GM12865 (cell line): ENCODE results near the gene KIF12.
"Not testable (repeated sequence)": the region's sequence is repeated elsewhere in the genome, so short reads cannot be mapped to it uniquely, and the experiment has no call there.

Source experiments
- DNase-seq: peaks from one replicate; pipeline ENCODE4 v3.0.0; 2010; ENCODE audit warnings: low read depth
- H3K4me3 ChIP-seq: 2 replicates; pipeline ENCODE4 v1.5.1; 2011; ENCODE audit warnings: mild to moderate bottlenecking, low read depth, low read length, control low read depth
- CTCF ChIP-seq: IDR thresholded peaks from 2 replicates; pipeline ENCODE4 v1.5.1; 2011; ENCODE audit warnings: low read length, control low read depth, low read depth, inconsistent platforms; ENCODE audit not compliant: insufficient read depth; ENCODE audit errors: missing control alignments

KIF12 gene

GRCh38 chr9:114050226-114050568, 48.9 kb downstream of the KIF12 start:
- no peak for DNase-seq
- no peak for TF ChIP-seq CTCF
- no peak overlapping the region for H3K4me3 ChIP-seq

GRCh38 chr9:114049441-114050225, 49.5 kb downstream of the KIF12 start:
- TF ChIP-seq CTCF = no peak
- no peak overlapping the region for H3K4me3 ChIP-seq
- no peak for DNase-seq

GRCh38 chr9:114048533-114049415, 50.3 kb downstream of the KIF12 start:
- no peak for TF ChIP-seq CTCF
- DNase-seq = no peak
- H3K4me3 ChIP-seq = no peak overlapping the region

GRCh38 chr9:114047717-114048116, 51.4 kb downstream of the KIF12 start:
- peak; percentile 41 for TF ChIP-seq CTCF
- peak; percentile 23 for DNase-seq
- H3K4me3 ChIP-seq = no peak overlapping the region

GRCh38 chr9:114046875-114047274, 52.2 kb downstream of the KIF12 start:
- no peak for TF ChIP-seq CTCF
- no peak overlapping the region for H3K4me3 ChIP-seq
- DNase-seq = no peak

- no peak for TF ChIP-seq CTCF
- H3K4me3 ChIP-seq = no peak overlapping the region
- DNase-seq = no peak
Measured at GRCh38 chr9:114046237-114046755, 52.8 kb downstream of the KIF12 start.

GRCh38 chr9:114043660-114044059, 55.4 kb downstream of the KIF12 start:
- not testable (repeated sequence) for DNase-seq, H3K4me3 ChIP-seq
